ENCODE results near the gene C1QTNF9. TPM values are rescaled to one million over a fixed set of nuclear protein-coding genes. Genes with fewer than 3 reads are reported as not detected.

C1QTNF9 gene
- total and polyA plus RNA-seq, 2 of the 8 experiments (the other 6 are each of a cell fraction or from before 2014, with no cell fraction given): not detected

DNA sequence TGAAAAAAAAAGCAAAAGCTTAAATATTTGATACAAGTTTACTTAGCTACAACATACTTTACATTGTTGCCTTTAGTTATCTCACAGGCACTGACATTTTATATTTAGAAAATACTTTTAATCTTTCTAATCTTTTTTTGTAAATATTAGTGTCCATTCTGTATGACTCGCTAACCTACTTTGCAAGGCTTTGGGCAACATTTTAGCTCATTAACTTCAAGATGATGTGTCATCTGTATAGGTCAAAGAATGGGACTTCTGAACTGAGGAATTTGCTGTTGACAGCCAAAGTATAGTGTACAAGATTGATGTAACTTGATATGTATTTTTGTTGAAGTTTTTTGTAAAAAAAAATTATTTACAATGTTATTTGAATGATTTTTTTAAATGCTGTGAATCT is 2.7 kb upstream of the C1QTNF9 start:
- Histone ChIP-seq H3K23ac (ENCODE audit: insufficient read length) (no peak overlapping the region), H3K23me2 (ENCODE audit: low read depth, low read length) (no peaks in the 10 kb centered on the region), H2AK5ac (ENCODE audit: low read depth, low read length) (no peak overlapping the region), H3K79me2 (ENCODE audit: control insufficient read depth in 1 of 2, insufficient read depth in 2 of 2, low read length in 2 of 2) (no peaks in the 10 kb centered on the region), H4K91ac (replicated peaks; ENCODE audit: insufficient read length, low read length) (no peak overlapping the region), H2BK15ac (ENCODE audit: low read length) (no peak overlapping the region), H2BK5ac (ENCODE audit: low read depth, low read length) (no peak overlapping the region), H3K9ac (replicated peaks in 1 of 4; ENCODE audit: extremely low read depth in 1 of 4, low read depth in 3 of 4, low read length in 3 of 4) (no peak overlapping the region), H3K4ac (replicated peaks; ENCODE audit: insufficient read length, low read depth, low read length) (no peak overlapping the region), H3K4me1 (replicated peaks in 1 of 4; ENCODE audit: control insufficient read depth in 3 of 4, insufficient read depth in 4 of 4, low read length in 3 of 4) (peaks cover 0 to 2% (median 0%) of the 10 kb centered on the region in 4 experiments; a peak in 1 of 7 replicates), H4K8ac (ENCODE audit: extremely low read depth, insufficient read depth, low read length) (no peak overlapping the region), H3K79me1 (ENCODE audit: low read depth, low read length) (no peaks in the 10 kb centered on the region), H4K5ac (ENCODE audit: insufficient read length, low read depth, low read length) (no peak overlapping the region), H3K4me3 (ENCODE audit: extremely low read depth in 1 of 4, insufficient read depth in 2 of 4, low read depth in 3 of 4, low read length in 4 of 4) (no peak overlapping the region), H2AFZ (ENCODE audit: low read length) (no peak overlapping the region), H3K56ac (replicated peaks; ENCODE audit: insufficient read length, low read depth, low read length) (no peak overlapping the region), H3K9me3 (ENCODE audit: insufficient read depth in 2 of 2, low read depth in 1 of 2, low read length in 1 of 2) (no peaks in the 10 kb centered on the region), H3K14ac (ENCODE audit: insufficient read length) (no peak overlapping the region), H4K20me1 (replicated peaks in 1 of 2; ENCODE audit: control insufficient read depth in 1 of 2, insufficient read depth in 2 of 2, low read length in 2 of 2) (peaks cover 0 to 3% of the 10 kb centered on the region in 2 experiments), H3K27me3 (replicated peaks in 1 of 4; ENCODE audit: control insufficient read depth in 3 of 4, extremely low read depth in 1 of 4, insufficient read depth in 3 of 4, low read length in 3 of 4) (no peaks in the 10 kb centered on the region), H3K18ac (ENCODE audit: extremely low read depth, low read length) (no peak overlapping the region), H2BK12ac (ENCODE audit: low read depth, low read length) (no peak overlapping the region), H2BK120ac (replicated peaks; ENCODE audit: low read depth, low read length) (no peak overlapping the region), H2BK20ac (ENCODE audit: low read length) (no peak overlapping the region), H3K4me2 (ENCODE audit: insufficient read depth in 1 of 2, low read depth in 2 of 2, low read length in 2 of 2) (no peak overlapping the region), H3K27ac (ENCODE audit: low read depth, low read length) (no peak overlapping the region), H3K36me3 (ENCODE audit: control insufficient read depth in 2 of 4, insufficient read depth in 4 of 4, low read length in 3 of 4) (peaks cover 4 to 7% (median 6%) of the 10 kb centered on the region in 4 experiments; a peak in 5 of 8 replicates)
- CTCF ChIA-PET (ENCODE audit: partially characterized antibody): interaction anchor here (0.8 to 1.4 kb wide), 5 partner anchors 19 to 345 kb away, joined by 3 to 4 read pairs (median 3); no protein-coding TSS in a partner anchor
- WGBS, 2 experiments (ENCODE audit: extremely low coverage in 1 of 2, insufficient coverage in 1 of 2, insufficient read length in 1 of 2, insufficient replicate concordance in 2 of 2, low coverage in 1 of 2, low lambda C conversion rate in 2 of 2, missing lambda C conversion rate in 1 of 2): 88% methylated on average over 1 of the region's 1 CpG; no CpG with 5 or more reads in 1 of the 2 experiments
- POLR2A ChIA-PET (ENCODE audit: partially characterized antibody): no interaction called here
- FAIRE-seq (no peak), DNase-seq (ENCODE audit: low read depth in 1 of 2, low spot score in 2 of 2) (no peak)
- TF ChIP-seq, protein P1, sequence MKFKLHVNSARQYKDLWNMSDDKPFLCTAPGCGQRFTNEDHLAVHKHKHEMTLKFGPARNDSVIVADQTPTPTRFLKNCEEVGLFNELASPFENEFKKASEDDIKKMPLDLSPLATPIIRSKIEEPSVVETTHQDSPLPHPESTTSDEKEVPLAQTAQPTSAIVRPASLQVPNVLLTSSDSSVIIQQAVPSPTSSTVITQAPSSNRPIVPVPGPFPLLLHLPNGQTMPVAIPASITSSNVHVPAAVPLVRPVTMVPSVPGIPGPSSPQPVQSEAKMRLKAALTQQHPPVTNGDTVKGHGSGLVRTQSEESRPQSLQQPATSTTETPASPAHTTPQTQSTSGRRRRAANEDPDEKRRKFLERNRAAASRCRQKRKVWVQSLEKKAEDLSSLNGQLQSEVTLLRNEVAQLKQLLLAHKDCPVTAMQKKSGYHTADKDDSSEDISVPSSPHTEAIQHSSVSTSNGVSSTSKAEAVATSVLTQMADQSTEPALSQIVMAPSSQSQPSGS (IDR thresholded peaks at IDR 0.05; ENCODE audit: low read length): no peak
- TF ChIP-seq CREB1 (IDR thresholded peaks at IDR 0.05) (no peak), EGR1 (IDR thresholded peaks at IDR 0.05; ENCODE audit: borderline replicate concordance, low read depth, low read length) (no peak), KDM1A (IDR thresholded peaks at IDR 0.05; ENCODE audit: borderline replicate concordance, low read length) (no peak), SP1 (IDR thresholded peaks at IDR 0.05; ENCODE audit: low read depth, low read length) (no peak), NANOG (IDR thresholded peaks at IDR 0.05; ENCODE audit: insufficient read depth, low read depth, low read length, poor library complexity, severe bottlenecking) (no peak), HDAC2 (IDR thresholded peaks at IDR 0.05; ENCODE audit: borderline replicate concordance in 1 of 2, low read depth in 2 of 2, low read length in 2 of 2) (no peak), EP300 (IDR thresholded peaks at IDR 0.05; ENCODE audit: borderline replicate concordance in 1 of 2, low read depth in 2 of 2, low read length in 2 of 2) (no peak), CTBP2 (IDR thresholded peaks at IDR 0.05; ENCODE audit: borderline replicate concordance, insufficient read depth, insufficient read length, low read length) (no peak), TAF7 (optimal IDR thresholded peaks at IDR 0.05; ENCODE audit: borderline replicate concordance, low read depth, low read length) (no peak), RNF2 (IDR thresholded peaks at IDR 0.05; ENCODE audit: borderline replicate concordance, low read depth, low read length, missing control alignments, poor library complexity, severe bottlenecking) (no peak)
